GM06990 (cell line): ENCODE results near the gene EPYC.
"Not testable (repeated sequence)": the region's sequence is repeated elsewhere in the genome, so short reads cannot be mapped to it uniquely, and the experiment has no call there.

Experiments used
- DNase-seq: peaks from one replicate; pipeline ENCODE4 v3.0.0-alpha.2; 2011; ENCODE audit not compliant: insufficient read length; ENCODE audit errors: extremely low read depth
- H3K27me3 ChIP-seq: replicated peaks from 2 replicates; pipeline ENCODE4 v1.6.0; 2011; ENCODE audit warnings: low read length; ENCODE audit not compliant: control insufficient read depth, insufficient read depth
- H3K36me3 ChIP-seq: 2 replicates; pipeline ENCODE4 v1.5.1; 2011; ENCODE audit warnings: low read length; ENCODE audit not compliant: control insufficient read depth, insufficient read depth
- H3K4me3 ChIP-seq: replicated peaks from 2 replicates; pipeline ENCODE4 v1.5.1; 2011; ENCODE audit warnings: low read depth, mild to moderate bottlenecking, control low read depth, low read length
- CTCF ChIP-seq: IDR thresholded peaks from 2 replicates; pipeline ENCODE4 v1.5.1; 2011; ENCODE audit warnings: low read length, control low read depth, mild to moderate bottlenecking, inconsistent platforms; ENCODE audit not compliant: insufficient read depth, poor library complexity, severe bottlenecking

EPYC gene

GRCh38 chr12:90989686-90990111 is 15.1 kb downstream of the EPYC start:
- Histone ChIP-seq H3K27me3 (no peaks in the 10 kb centered on the region), H3K36me3 (no peaks in the 10 kb centered on the region), H3K4me3 (no peak overlapping the region)
- no peak for TF ChIP-seq CTCF
- DNase-seq: no peak

- TF ChIP-seq CTCF: peak; percentile 14
- no peak for DNase-seq
- no peaks in the 10 kb centered on the region for H3K27me3 ChIP-seq
Observed at GRCh38 chr12:90987520-90987919, 17.3 kb downstream of the EPYC start.

GRCh38 chr12:90987101-90987500 is 17.7 kb downstream of the EPYC start:
- DNase-seq: no peak
- Histone ChIP-seq H3K27me3 (no peaks in the 10 kb centered on the region), H3K36me3 (no peaks in the 10 kb centered on the region), H3K4me3 (no peak overlapping the region)
- TF ChIP-seq CTCF: peak; percentile 7

More at GRCh38 chr12:90987520-90987919, 17.3 kb downstream of the EPYC start:
- H3K36me3 ChIP-seq: no peaks in the 10 kb centered on the region
- no peak overlapping the region for H3K4me3 ChIP-seq

- DNase-seq, H3K4me3 ChIP-seq, H3K27me3 ChIP-seq, H3K36me3 ChIP-seq: not testable (repeated sequence)
Observed at GRCh38 chr12:90985331-90985730, 19.4 kb downstream of the EPYC start.

GRCh38 chr12:90984114-90984513 is 20.7 kb downstream of the EPYC start:
- no peak for DNase-seq

GRCh38 chr12:90982170-90982569 is 22.6 kb downstream of the EPYC start:
- no peak for TF ChIP-seq CTCF
- no peaks in the 10 kb centered on the region for H3K36me3 ChIP-seq
- no peaks in the 10 kb centered on the region for H3K27me3 ChIP-seq
- no peak for DNase-seq
- H3K4me3 ChIP-seq: no peak overlapping the region

More at GRCh38 chr12:90984114-90984513, 20.7 kb downstream of the EPYC start:
- Histone ChIP-seq H3K27me3 (no peaks in the 10 kb centered on the region), H3K4me3 (no peak overlapping the region), H3K36me3 (no peaks in the 10 kb centered on the region)
- TF ChIP-seq CTCF: no peak
